ENCODE data around the gene FBXO38.
"Not testable (repeated sequence)": the region's sequence is repeated elsewhere in the genome, so short reads cannot be mapped to it uniquely, and the experiment has no call there.

The FBXO38 gene

DNA sequence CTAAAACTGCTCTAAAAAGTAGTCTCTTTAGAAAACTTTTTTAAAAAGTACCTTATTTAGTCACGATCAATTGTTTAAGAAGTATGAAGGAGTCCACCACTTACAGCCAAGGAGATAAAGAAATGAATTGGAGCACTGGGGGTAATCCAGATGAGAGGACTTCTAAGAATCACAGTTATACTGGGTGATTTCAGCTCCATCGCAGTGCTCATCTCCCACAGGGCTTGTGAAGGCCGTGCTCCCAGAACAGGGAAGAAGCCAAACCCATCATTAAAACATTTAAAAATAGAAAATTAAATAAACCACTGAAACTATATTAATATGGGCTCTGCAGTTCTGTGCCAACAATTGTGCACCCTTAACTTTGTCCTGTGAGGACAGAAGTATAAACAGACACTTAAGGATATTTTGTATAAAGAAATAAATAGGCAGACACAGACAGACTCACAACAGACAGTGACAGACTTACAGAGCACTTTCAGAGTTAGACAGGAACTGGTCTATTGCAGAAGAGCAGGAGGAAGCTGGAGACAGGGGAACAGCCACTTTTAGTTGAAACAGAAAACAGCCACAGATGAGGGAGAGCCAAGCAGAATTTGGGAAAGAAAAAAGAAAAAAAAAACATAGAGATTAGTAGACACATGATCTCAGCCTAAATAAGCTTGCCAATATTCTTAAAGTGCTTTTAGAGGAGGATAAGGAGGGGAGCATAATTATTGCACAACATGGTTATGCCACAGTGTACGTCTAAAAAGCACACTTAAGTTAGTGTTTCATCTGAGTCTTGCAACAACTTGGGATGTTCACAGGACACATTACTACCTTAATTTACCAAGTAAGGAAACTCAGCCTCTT lies 81.8 kb downstream of the FBXO38 start:
- no peak for DNase-seq (ENCODE audit: low read depth)
- no peak overlapping the region for H3K4me3 ChIP-seq (ENCODE audit: low read depth, low read length)

DNA sequence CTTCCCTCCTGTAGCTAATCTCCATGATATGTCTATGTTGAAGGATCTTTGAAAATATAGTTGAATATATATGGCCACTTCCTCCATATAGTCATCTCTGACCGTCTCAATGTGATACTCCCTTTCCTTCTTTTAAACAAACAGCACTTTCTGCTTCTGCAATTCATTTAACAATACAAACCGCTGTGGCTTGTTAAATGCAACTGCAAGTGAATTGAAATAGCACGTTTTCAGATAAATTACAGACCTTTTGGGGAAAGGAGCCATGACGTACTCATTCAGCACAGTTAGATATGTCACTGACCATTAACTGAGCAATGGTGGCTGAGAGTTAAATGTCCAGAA lies 82.5 kb downstream of the FBXO38 start:
- no peak overlapping the region for H3K4me3 ChIP-seq (ENCODE audit: low read depth, low read length)
- no peak for DNase-seq (ENCODE audit: low read depth)

DNA sequence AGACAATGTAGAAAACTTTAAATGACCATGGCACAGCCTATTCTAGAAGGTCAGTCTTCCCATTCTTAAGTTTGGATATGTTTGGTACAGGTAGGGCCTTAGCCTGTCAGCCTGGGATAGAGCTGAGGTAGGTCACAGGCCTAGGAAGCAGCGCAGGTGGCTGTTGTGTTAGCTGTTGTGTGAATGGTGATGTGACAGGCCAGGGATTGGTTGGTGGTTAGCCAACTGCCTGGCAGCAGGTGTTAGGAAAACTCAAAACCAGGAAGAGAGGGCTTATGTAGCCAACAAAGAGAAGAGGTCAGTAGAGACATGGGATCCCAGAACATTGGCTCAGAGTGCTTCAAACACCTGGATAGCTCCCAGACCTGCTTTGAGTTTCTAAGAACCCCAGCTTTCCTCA lies 84.2 kb downstream of the FBXO38 start:
- DNase-seq (ENCODE audit: low read depth), result no peak
- H3K4me3 ChIP-seq (ENCODE audit: low read depth, low read length), result no peak overlapping the region

DNA sequence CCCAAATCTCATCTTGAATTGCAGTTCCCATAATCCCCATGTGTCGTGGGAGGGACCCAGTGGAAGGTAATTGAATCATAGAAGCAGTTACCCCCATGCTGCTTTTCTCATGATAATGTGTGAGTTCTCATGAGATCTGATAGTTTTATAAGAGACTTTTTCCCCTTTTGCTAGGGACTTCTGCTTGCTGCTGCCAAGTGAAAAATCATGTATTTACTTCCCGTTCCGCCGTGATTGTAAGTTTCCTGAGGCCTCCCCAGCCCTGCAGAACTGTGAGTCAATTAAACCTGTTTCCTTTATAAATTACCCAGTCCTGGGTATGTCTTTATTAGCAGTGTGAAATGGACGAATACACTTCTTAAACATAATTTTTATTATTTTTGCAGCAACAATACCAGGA lies 85.0 kb downstream of the FBXO38 start:
- DNase-seq (ENCODE audit: low read depth); H3K4me3 ChIP-seq (ENCODE audit: low read depth, low read length): not testable (repeated sequence)

DNA sequence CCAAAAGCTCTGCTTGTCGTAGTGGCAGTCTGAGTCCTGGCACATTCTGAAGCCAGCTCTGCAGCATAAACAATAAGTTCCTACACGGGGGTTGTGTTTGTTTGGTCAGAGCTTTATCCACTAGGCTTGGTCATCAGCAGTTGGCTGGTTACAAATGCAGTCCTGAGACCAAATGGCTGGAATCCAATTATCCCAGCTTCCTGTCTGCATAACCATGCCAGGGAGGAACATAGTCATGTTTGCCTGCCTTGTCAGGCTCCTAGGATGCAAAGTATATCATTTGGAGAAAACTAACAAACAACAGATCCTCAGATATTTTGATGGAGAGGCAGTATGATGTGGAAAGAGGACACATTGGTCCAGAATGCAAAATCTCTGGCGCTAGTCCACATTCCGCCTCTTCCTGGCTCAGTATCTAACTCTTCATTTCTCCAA lies 85.8 kb downstream of the FBXO38 start:
- DNase-seq (ENCODE audit: low read depth), result peak; percentile 31
- no peak overlapping the region for H3K4me3 ChIP-seq (ENCODE audit: low read depth, low read length)

DNA sequence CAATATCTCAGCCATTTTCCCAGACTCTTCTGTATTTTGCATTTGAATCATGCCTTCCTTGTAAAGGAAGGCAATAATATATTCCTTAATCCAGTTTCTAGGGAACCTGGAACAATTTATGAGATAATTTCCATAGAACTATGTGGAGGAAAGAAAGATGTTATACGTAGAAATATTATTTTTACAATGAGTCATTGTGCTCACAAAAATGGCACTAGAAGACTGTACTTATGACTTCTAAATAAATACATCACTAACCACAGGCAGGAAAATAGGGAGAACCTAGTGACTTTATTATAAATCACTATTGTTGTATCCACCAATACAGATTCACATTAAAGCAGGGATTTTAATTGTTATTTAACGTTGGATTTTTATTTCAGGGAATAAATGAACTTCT lies 87.6 kb downstream of the FBXO38 start:
- DNase-seq (ENCODE audit: low read depth), result no peak
- H3K4me3 ChIP-seq (ENCODE audit: low read depth, low read length), result no peak overlapping the region

DNA sequence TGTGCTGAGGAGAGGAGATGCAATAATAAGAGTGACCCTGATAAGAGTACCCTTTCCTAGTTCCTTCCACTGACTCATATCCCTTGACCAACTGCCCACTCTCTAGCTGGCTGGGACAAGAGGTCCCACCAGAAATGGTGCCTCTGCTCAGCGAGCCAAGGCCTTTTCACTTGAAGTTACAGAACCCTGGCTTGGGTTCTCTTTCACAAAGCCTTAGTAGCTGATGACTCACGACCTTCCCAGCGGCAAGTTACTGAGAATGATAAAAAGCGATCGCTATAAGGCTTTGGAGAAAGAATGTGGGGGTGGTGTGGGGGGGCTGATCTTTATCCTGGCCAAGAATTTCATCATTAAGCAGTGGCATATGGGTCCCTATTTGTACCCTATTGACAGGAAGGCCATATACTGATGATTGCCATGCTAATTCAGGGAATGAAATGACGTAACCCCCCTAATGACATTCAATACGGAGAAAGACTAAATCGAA lies 90.3 kb downstream of the FBXO38 start:
- no peak overlapping the region for H3K4me3 ChIP-seq (ENCODE audit: low read depth, low read length)
- no peak for DNase-seq (ENCODE audit: low read depth)

DNA sequence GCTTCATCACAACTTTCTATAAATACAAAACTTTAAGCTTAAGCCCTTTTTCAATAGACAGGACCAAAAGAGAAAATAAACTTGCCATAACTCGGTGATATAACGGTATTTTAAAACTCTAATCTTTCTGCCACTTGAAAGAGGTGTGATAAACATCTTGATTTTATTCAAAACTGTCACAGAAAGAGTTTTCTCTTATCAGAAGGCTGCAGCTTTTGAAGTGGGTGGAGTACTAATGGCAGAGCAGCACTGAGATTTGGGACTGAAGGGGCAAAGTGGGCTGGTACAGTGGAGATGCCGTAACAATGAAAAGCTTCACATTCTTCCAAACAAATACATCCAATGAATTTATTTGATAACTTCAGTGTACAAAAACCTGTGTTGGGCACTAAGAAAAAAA lies 92.5 kb downstream of the FBXO38 start:
- no peak for DNase-seq (ENCODE audit: low read depth)

DNA sequence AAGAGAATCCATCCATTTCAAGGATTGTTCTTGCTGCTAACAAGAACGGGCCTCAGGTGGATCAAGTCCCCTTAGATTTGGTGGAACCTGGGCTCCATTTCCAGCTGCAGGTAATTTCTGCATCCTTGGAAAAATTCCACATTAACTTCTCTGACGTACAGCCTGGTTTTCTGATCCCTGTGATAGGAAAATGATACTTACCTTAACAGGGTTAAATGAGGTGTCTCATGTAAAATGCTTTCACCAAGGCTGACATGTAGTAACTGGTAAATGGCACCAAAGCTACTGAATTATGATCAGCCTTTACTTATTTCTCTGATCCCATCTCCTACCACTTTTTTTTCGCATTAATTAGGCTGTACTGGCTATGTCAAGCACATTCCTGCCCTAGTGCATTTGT lies 93.7 kb downstream of the FBXO38 start:
- no peak for DNase-seq (ENCODE audit: low read depth)
- H3K4me3 ChIP-seq (ENCODE audit: low read depth, low read length), result no peak overlapping the region

More for the DNA sequence above, 92.5 kb downstream of the FBXO38 start:
- no peak overlapping the region for H3K4me3 ChIP-seq (ENCODE audit: low read depth, low read length)

DNA sequence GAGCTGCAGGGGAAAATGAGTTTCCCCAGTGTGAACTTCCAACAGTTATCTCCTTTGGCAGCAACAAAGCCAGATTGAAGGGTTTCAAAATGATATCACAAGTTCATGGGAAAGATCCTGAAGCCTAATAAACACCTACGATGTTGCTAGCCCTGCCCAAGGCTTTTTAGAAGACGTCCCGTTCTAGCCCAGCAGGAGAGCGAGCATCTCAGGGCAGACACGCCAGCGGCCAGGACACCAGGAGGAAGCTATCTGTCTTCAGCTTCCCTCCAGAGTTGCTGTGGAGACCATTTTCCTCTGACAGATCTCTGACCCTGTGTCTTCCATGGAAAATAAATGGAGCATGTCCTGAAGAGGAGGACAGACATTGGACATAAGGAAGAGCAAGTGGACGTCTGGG lies 98.4 kb downstream of the FBXO38 start:
- DNase-seq (ENCODE audit: low read depth), result no peak
- no peak overlapping the region for H3K4me3 ChIP-seq (ENCODE audit: low read depth, low read length)

DNA sequence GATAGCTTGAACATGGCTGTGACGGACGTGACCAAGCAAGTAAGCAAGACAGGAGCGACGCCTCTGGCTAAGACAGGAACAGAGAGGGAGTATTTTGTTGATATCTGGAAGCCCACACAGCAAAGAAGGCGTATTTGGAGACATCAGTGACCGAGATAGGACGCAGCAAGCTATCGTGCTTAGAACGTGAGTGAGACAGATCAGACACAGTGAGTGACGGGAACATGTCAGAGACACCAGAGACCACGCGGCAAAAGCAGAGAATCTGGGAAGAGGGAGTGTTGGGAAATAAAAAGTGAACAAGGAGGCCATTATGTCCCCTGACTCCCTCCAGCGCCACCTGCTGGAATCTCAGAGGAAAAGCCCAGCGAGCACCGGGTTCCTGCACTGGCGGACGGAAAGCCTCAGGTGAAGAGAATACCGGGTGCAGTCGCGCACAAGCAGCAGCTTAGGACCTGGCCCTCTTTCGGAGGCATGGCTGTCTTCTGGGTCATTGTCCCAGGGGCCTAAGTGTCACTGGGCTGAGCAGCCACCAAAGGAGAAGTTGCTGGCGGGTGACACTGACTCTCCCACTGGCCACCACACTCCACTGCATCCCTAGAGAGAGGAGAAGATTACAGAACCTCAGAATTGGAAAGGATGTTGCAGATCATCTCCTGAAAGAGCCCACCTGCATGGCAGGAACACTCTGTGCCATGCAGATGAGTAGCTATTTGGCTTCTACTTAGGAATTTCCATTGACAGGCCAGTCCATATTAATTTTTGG lies 99.1 kb downstream of the FBXO38 start:
- H3K4me3 ChIP-seq (ENCODE audit: low read depth, low read length), result no peak overlapping the region
- DNase-seq (ENCODE audit: low read depth), result no peak

DNA sequence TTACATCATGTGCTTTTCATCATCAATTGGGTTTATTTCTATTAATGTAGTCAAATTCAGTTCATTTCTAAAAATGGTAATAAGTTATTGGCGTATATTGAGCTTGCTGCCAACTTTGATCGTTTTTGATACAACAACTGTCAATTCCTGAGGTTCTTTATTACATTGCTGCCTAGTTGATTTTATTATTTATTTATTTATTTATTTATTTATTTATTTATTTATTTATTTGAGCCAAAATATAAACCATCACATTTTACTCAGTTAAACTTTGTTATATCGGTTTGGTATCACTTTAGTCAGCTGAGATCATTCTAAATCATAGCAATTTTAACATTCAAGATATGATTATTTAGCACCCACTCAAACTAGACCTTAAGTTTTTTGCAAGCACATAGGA lies 100.0 kb downstream of the FBXO38 start:
- H3K4me3 ChIP-seq (ENCODE audit: low read depth, low read length), result no peak overlapping the region
- DNase-seq (ENCODE audit: low read depth), result no peak

DNA sequence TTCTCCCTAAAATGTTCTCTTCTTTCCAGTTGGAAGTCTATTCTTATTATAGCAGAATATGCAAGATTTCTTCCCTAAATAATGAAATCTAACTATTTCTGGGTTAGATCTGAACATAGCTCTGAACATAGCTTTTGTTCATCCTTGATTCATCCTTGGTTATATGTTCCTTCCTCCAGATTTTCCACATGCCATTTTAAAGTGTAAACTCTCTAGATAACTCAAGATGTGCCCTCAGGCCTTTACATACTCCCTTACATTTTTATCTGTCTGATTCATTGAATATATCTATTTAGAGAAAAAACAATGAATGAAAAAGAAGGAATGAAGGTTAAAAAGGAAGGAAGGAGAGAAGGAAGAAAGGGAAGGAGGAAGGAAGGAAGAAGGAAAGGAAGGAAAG lies 100.9 kb downstream of the FBXO38 start:
- no peak overlapping the region for H3K4me3 ChIP-seq (ENCODE audit: low read depth, low read length)
- DNase-seq (ENCODE audit: low read depth), result no peak

DNA sequence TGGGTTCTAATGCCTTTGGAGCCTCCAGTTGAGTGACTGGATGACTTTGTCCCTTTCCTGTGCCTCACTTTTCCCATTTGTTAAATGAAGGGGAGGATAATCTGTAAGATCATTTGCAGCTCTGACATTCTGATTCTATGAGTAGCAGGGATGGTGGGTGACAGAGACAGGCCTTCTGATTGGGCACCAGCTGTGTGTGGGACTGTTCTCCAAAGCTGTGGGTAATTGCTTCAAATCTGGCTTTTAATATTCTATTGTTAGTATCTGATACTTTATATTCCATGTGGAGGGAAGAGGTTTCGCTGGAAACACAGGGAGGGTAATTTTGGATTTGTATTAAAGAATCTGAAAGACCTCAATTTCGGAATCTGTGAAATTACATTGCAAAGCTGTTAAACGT lies 102.7 kb downstream of the FBXO38 start:
- H3K4me3 ChIP-seq (ENCODE audit: low read depth, low read length), result no peak overlapping the region
- DNase-seq (ENCODE audit: low read depth), result no peak

DNA sequence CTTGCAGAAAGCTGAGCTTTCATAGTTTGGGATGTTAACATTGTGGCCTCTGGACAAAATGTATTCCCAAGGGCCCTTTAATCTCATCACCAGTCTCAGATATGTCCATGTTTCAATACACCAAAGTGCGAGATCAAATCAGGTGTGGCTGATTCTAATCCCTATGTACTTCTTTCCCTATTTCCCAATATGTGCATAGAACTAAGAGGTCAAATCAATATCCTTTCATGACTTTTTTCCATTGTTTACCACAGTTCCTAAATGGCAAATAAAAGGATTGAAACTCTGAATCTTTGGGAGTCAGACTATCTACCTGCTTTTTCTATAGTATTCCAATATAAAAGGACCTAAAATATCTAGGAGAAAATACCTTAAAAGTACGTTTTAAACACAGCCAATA lies 105.0 kb downstream of the FBXO38 start:
- no peak for DNase-seq (ENCODE audit: low read depth)
- no peak overlapping the region for H3K4me3 ChIP-seq (ENCODE audit: low read depth, low read length)

DNA sequence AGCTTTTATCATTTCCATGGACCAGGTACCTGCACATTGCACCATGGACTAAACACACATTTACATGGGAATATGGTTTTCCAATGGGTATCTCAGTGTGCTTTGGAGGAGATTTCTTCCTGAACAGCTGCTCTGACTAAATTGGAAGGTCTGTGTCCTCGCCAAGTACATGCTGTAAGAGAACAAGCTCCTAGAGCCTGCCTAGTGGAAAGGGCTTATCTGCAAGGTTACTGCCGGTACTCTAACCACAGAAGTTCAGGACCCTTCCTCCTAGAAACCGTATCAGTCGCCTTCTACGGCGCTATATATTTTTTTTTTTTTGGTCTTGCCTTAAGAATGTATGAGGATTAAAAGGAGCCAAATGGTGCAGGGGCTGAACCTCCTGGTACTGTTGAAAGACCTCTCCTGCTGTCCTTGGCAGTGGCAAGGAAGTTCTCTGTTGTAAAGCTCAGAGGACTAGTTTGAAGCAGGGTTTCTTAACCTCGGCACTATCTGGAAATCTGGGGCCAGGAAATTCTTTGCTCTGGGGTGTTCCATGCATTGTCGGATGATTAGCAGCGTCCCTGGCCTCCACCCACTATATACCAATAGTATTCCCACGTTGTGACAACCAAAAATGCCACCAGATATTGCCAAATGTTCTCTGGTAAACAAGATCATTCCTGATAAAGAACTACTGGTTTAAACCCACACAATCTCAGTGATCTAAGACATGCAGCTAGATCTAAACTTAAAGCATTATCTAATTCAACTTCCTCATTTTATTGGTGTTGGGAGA lies 107.4 kb downstream of the FBXO38 start:
- no peak overlapping the region for H3K4me3 ChIP-seq (ENCODE audit: low read depth, low read length)
- DNase-seq (ENCODE audit: low read depth), result no peak

DNA sequence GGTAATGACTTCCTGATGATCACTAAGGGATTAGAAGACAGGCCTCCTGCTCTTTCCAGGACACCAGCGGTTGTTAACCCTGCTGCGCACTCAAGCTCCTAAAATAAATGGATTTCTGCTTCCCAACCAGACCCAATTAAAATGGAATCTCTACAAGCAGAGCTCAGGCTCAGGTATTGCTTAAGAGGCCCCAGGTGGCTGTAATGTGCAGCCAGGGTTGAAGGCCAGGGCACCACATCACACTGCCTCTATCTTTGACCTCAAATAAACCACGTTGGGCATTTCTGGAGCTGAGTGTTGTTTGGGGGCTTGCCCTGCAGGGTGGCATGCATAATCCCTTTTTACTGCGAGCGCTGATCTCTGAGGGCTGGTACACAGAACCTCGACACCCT lies 108.0 kb downstream of the FBXO38 start:
- DNase-seq (ENCODE audit: low read depth), result no peak
- H3K4me3 ChIP-seq (ENCODE audit: low read depth, low read length), result no peak overlapping the region

DNA sequence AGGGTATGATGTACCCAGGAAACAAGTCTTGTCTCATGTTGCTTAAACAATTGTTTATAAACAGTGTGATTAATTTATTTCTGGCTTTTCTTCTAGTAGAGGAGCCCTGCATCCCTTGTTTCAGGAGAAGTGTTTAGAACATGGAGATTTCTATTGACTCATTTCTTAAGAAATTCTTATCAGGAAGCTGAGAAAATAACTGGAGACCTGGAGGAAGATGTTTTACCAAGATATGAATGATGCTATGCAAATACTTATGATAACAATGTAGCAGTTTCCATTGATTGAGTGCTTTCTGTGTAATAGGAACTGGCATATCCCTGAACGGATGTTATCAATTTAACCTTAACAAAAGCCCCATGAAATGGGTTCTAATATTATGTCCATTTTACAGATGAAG lies 108.6 kb downstream of the FBXO38 start:
- DNase-seq (ENCODE audit: low read depth), result no peak

More for the DNA sequence above, 108.6 kb downstream of the FBXO38 start:
- no peak overlapping the region for H3K4me3 ChIP-seq (ENCODE audit: low read depth, low read length)

Measured in skeletal muscle cell (primary cell).